Measurements from ENCODE around the gene GCA. TPM values are rescaled to one million over a fixed set of nuclear protein-coding genes. Genes with fewer than 3 reads are reported as not detected.

GCA gene
- total RNA-seq, 1 donor from 2014 or later = 14.5 TPM

DNA sequence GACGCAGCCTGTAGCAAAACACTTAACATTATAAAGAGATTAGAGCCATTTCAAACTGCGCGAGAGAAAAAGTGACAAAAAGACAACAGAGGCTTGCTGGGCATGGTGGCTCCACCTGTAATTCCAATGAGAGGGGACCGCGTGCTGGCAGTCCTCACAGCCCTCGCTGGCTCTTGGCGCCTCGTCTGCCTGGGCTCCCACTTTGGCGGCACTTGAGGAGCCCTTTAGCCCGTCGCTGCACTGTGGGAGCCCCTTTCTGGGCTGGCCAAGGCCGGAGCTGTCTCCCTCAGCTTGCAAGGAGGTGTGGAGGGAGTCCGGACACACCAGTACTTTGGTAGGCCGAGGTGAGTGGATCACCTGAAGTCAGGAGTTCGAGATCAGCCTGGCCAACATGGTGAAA is 16.1 kb upstream of the GCA start:
- TF ChIP-seq EZH2 (IDR thresholded peaks at IDR 0.05; ENCODE audit: insufficient read depth, low read length) = no peak
- TF ChIP-seq, protein P1, sequence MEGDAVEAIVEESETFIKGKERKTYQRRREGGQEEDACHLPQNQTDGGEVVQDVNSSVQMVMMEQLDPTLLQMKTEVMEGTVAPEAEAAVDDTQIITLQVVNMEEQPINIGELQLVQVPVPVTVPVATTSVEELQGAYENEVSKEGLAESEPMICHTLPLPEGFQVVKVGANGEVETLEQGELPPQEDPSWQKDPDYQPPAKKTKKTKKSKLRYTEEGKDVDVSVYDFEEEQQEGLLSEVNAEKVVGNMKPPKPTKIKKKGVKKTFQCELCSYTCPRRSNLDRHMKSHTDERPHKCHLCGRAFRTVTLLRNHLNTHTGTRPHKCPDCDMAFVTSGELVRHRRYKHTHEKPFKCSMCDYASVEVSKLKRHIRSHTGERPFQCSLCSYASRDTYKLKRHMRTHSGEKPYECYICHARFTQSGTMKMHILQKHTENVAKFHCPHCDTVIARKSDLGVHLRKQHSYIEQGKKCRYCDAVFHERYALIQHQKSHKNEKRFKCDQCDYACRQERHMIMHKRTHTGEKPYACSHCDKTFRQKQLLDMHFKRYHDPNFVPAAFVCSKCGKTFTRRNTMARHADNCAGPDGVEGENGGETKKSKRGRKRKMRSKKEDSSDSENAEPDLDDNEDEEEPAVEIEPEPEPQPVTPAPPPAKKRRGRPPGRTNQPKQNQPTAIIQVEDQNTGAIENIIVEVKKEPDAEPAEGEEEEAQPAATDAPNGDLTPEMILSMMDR (IDR thresholded peaks at IDR 0.05; ENCODE audit: insufficient read depth, low read depth, low read length) = no peak
- no peak overlapping the region for H3K27ac ChIP-seq (ENCODE audit: low read depth, low read length)
- no peak for FAIRE-seq
- Mint-ChIP-seq H3K27ac (ENCODE audit: unreplicated experiment) (no peak overlapping the region), H3K4me3 (ENCODE audit: unreplicated experiment) (no peak overlapping the region), H3K4me1 (ENCODE audit: low read depth, unreplicated experiment) (no peaks in the 10 kb centered on the region), H3K27me3 (ENCODE audit: low read depth, unreplicated experiment) (no peaks in the 10 kb centered on the region), H3K36me3 (ENCODE audit: low read depth, unreplicated experiment) (no peaks in the 10 kb centered on the region), H3K9me3 (ENCODE audit: unreplicated experiment) (no peaks in the 10 kb centered on the region)
- H3K4me1 ChIP-seq (ENCODE audit: insufficient read depth, low read length) = no peaks in the 10 kb centered on the region
- no peak overlapping the region for H3K9ac ChIP-seq (ENCODE audit: low read length)
- H3K4me2 ChIP-seq (ENCODE audit: low read length) = no peak overlapping the region
- H3K27me3 ChIP-seq (ENCODE audit: insufficient read depth, low read length) = no peaks in the 10 kb centered on the region
- no peak overlapping the region for H3K4me3 ChIP-seq (ENCODE audit: insufficient read depth, low read depth, low read length)
- no peaks in the 10 kb centered on the region for H3K36me3 ChIP-seq (ENCODE audit: insufficient read depth, low read length)
- no peak for DNase-seq (ENCODE audit: low read depth)
- no peaks in the 10 kb centered on the region for H3K79me2 ChIP-seq (ENCODE audit: insufficient read depth, low read length)
- no peaks in the 10 kb centered on the region for H3K9me3 ChIP-seq (ENCODE audit: insufficient read depth, low read depth, low read length)
- no peak overlapping the region for H2AFZ ChIP-seq (ENCODE audit: low read depth, low read length)
- H4K20me1 ChIP-seq (ENCODE audit: insufficient read depth, low read length) = no peaks in the 10 kb centered on the region

- H3K4me1 ChIP-seq (ENCODE audit: insufficient read depth, low read length) = no peaks in the 10 kb centered on the region
- TF ChIP-seq, protein P1 (IDR thresholded peaks at IDR 0.05; ENCODE audit: insufficient read depth, low read depth, low read length) = no peak
- TF ChIP-seq EZH2 (IDR thresholded peaks at IDR 0.05; ENCODE audit: insufficient read depth, low read length) = no peak
- H3K79me2 ChIP-seq (ENCODE audit: insufficient read depth, low read length) = no peaks in the 10 kb centered on the region
- no peak overlapping the region for H3K27ac Mint-ChIP-seq (ENCODE audit: unreplicated experiment)
- H3K9me3 ChIP-seq (ENCODE audit: insufficient read depth, low read depth, low read length) = no peaks in the 10 kb centered on the region
- H3K4me3 ChIP-seq (ENCODE audit: insufficient read depth, low read depth, low read length) = no peak overlapping the region
- no peak for DNase-seq (ENCODE audit: low read depth)
- no peak for FAIRE-seq
- H2AFZ ChIP-seq (ENCODE audit: low read depth, low read length) = no peak overlapping the region
- H4K20me1 ChIP-seq (ENCODE audit: insufficient read depth, low read length) = no peaks in the 10 kb centered on the region
- H3K27me3 ChIP-seq (ENCODE audit: insufficient read depth, low read length) = no peaks in the 10 kb centered on the region
- H3K27me3 Mint-ChIP-seq (ENCODE audit: low read depth, unreplicated experiment) = no peaks in the 10 kb centered on the region
- H3K36me3 Mint-ChIP-seq (ENCODE audit: low read depth, unreplicated experiment) = no peaks in the 10 kb centered on the region
- H3K4me3 Mint-ChIP-seq (ENCODE audit: unreplicated experiment) = no peak overlapping the region
- H3K4me2 ChIP-seq (ENCODE audit: low read length) = no peak overlapping the region
- no peaks in the 10 kb centered on the region for H3K9me3 Mint-ChIP-seq (ENCODE audit: unreplicated experiment)
- H3K27ac ChIP-seq (ENCODE audit: low read depth, low read length) = no peak overlapping the region
- no peaks in the 10 kb centered on the region for H3K4me1 Mint-ChIP-seq (ENCODE audit: low read depth, unreplicated experiment)
- H3K9ac ChIP-seq (ENCODE audit: low read length) = no peak overlapping the region
- H3K36me3 ChIP-seq (ENCODE audit: insufficient read depth, low read length) = no peaks in the 10 kb centered on the region
These were observed 15.3 kb upstream of the GCA start for GRCh38 chr2:162328424-162329157.

DNA sequence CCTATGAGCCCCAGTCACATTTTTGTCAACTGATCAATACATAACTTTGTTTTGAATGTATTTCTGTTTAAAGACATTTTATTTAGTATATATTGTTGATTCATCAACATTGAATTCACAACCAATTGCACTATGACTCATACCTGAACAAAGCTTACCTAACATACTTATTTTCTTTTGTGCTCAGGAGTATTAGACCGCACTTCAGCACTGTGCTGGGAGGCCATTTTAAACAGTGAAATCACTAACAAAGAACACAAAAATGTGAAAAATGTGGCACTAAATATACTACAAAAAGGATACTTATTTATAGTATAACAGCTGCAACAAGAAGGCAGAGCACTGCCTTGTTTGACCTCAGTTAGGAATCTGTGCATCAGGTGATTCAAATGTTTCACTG is 13.1 kb upstream of the GCA start:
- no peak overlapping the region for H3K4me3 ChIP-seq (ENCODE audit: insufficient read depth, low read depth, low read length)
- H3K4me2 ChIP-seq (ENCODE audit: low read length) = no peak overlapping the region
- Mint-ChIP-seq H3K36me3 (ENCODE audit: low read depth, unreplicated experiment) (no peaks in the 10 kb centered on the region), H3K27ac (ENCODE audit: unreplicated experiment) (no peak overlapping the region), H3K4me3 (ENCODE audit: unreplicated experiment) (no peak overlapping the region), H3K9me3 (ENCODE audit: unreplicated experiment) (no peaks in the 10 kb centered on the region), H3K27me3 (ENCODE audit: low read depth, unreplicated experiment) (no peaks in the 10 kb centered on the region), H3K4me1 (ENCODE audit: low read depth, unreplicated experiment) (no peaks in the 10 kb centered on the region)
- H3K36me3 ChIP-seq (ENCODE audit: insufficient read depth, low read length) = no peaks in the 10 kb centered on the region
- DNase-seq (ENCODE audit: low read depth) (no peak), FAIRE-seq (no peak)
- no peak overlapping the region for H3K9ac ChIP-seq (ENCODE audit: low read length)
- no peak for TF ChIP-seq EZH2 (IDR thresholded peaks at IDR 0.05; ENCODE audit: insufficient read depth, low read length)
- no peak overlapping the region for H3K27ac ChIP-seq (ENCODE audit: low read depth, low read length)
- no peak overlapping the region for H2AFZ ChIP-seq (ENCODE audit: low read depth, low read length)
- H4K20me1 ChIP-seq (ENCODE audit: insufficient read depth, low read length) = no peaks in the 10 kb centered on the region
- no peaks in the 10 kb centered on the region for H3K79me2 ChIP-seq (ENCODE audit: insufficient read depth, low read length)
- H3K4me1 ChIP-seq (ENCODE audit: insufficient read depth, low read length) = no peaks in the 10 kb centered on the region
- no peaks in the 10 kb centered on the region for H3K9me3 ChIP-seq (ENCODE audit: insufficient read depth, low read depth, low read length)
- H3K27me3 ChIP-seq (ENCODE audit: insufficient read depth, low read length) = no peaks in the 10 kb centered on the region
